Trophoblast cell (in vitro differentiated cells and primary cell): Measurements from ENCODE around the gene IDH3A.

Source experiments
- DNase-seq, 2 donors: peaks; one replicate each; pipeline ENCODE4 v3.0.0-alpha.2; 2016
- H2AFZ ChIP-seq: 2 replicates; pipeline ENCODE4 v1.6.1; 2013; ENCODE audit warnings: low read length, moderate library complexity, mild to moderate bottlenecking; ENCODE audit not compliant: insufficient read depth, poor library complexity
- H2AK5ac ChIP-seq: 2 replicates; pipeline ENCODE4 v1.6.1; 2013; ENCODE audit warnings: mild to moderate bottlenecking, low read length
- H2BK120ac ChIP-seq: 2 replicates; pipeline ENCODE4 v1.6.1; 2013; ENCODE audit warnings: low read length, mild to moderate bottlenecking, moderate library complexity; ENCODE audit not compliant: insufficient read depth, poor library complexity
- H2BK12ac ChIP-seq: 2 replicates; pipeline ENCODE4 v1.6.1; 2013; ENCODE audit warnings: mild to moderate bottlenecking, low read length, moderate library complexity
- H2BK5ac ChIP-seq: 2 replicates; pipeline ENCODE4 v1.6.1; 2013; ENCODE audit warnings: low read length, low read depth, moderate library complexity, mild to moderate bottlenecking; ENCODE audit not compliant: poor library complexity
- H3K14ac ChIP-seq: 2 replicates; pipeline ENCODE4 v1.6.1; 2013; ENCODE audit warnings: mild to moderate bottlenecking, low read length
- H3K18ac ChIP-seq: 2 replicates; pipeline ENCODE4 v1.6.1; 2013; ENCODE audit warnings: mild to moderate bottlenecking, low read length
- H3K23ac ChIP-seq: 2 replicates; pipeline ENCODE4 v1.6.1; 2013; ENCODE audit warnings: low read length
- H3K27ac ChIP-seq: 2 replicates; pipeline ENCODE4 v1.5.1; 2013; ENCODE audit warnings: low read depth, mild to moderate bottlenecking, inconsistent platforms, low read length, moderate library complexity
- H3K27me3 ChIP-seq: 2 replicates; pipeline ENCODE4 v1.6.1; 2013; ENCODE audit warnings: inconsistent platforms, mild to moderate bottlenecking, low read length, moderate library complexity; ENCODE audit not compliant: insufficient read depth
- H3K36me3 ChIP-seq, 2 experiments: 1 replicate in 1 of 2; 2 replicates in 1 of 2; pipeline ENCODE4 v1.6.1; 2013; ENCODE audit warnings: low read length in 2 of 2, mild to moderate bottlenecking in 2 of 2, moderate library complexity in 1 of 2; ENCODE audit not compliant: insufficient read depth in 2 of 2, control insufficient read depth in 1 of 2
- H3K4ac ChIP-seq: 2 replicates; pipeline ENCODE4 v1.6.1; 2013; ENCODE audit warnings: low read depth, mild to moderate bottlenecking, low read length, moderate library complexity
- H3K4me1 ChIP-seq, 2 experiments: 1 replicate in 1 of 2; 2 replicates in 1 of 2; pipeline ENCODE4 v1.6.1; 2013; ENCODE audit warnings: low read length in 2 of 2, mild to moderate bottlenecking in 2 of 2, moderate library complexity in 1 of 2; ENCODE audit not compliant: insufficient read depth in 2 of 2, control insufficient read depth in 1 of 2
- H3K4me2 ChIP-seq: 2 replicates; pipeline ENCODE4 v1.6.1; 2013; ENCODE audit warnings: inconsistent platforms, mild to moderate bottlenecking, low read length, moderate library complexity
- H3K4me3 ChIP-seq: 2 replicates; pipeline ENCODE4 v1.5.1; 2013; ENCODE audit warnings: mild to moderate bottlenecking, low read depth, low read length, inconsistent platforms
- H3K79me1 ChIP-seq: one replicate; pipeline ENCODE4 v1.6.1; 2013; ENCODE audit warnings: low read length
- H3K79me2 ChIP-seq: 2 replicates; pipeline ENCODE4 v1.6.1; 2013; ENCODE audit warnings: low read length, mild to moderate bottlenecking; ENCODE audit not compliant: control insufficient read depth, insufficient read depth, poor library complexity
- H3K9ac ChIP-seq: 2 replicates; pipeline ENCODE4 v1.6.1; 2013; ENCODE audit warnings: mild to moderate bottlenecking, low read length
- H3K9me3 ChIP-seq: 2 replicates; pipeline ENCODE4 v1.6.1; 2013; ENCODE audit warnings: low read depth, mild to moderate bottlenecking, control low read depth, inconsistent platforms, low read length; ENCODE audit not compliant: insufficient read depth
- H4K12ac ChIP-seq: 2 replicates; pipeline ENCODE4 v1.6.1; 2013; ENCODE audit warnings: low read depth, mild to moderate bottlenecking, low read length, moderate library complexity
- H4K8ac ChIP-seq: 2 replicates; pipeline ENCODE4 v1.6.1; 2013; ENCODE audit warnings: low read depth, mild to moderate bottlenecking, low read length, moderate library complexity
- H4K91ac ChIP-seq: one replicate; pipeline ENCODE4 v1.6.1; 2013; ENCODE audit warnings: low read depth, mild to moderate bottlenecking, low read length, moderate library complexity
- WGBS: extraction: QIAGEN DNeasy Blood & Tissue Kit; methylation state at CpG from one replicate; pipeline ENCODE4 v1.1.7; 2013; ENCODE audit warnings: missing lambda C conversion rate; ENCODE audit not compliant: insufficient read length, insufficient coverage; ENCODE audit errors: extremely low coverage; 5-methylcytosine and 5-hydroxymethylcytosine counted together

Gene IDH3A

DNA sequence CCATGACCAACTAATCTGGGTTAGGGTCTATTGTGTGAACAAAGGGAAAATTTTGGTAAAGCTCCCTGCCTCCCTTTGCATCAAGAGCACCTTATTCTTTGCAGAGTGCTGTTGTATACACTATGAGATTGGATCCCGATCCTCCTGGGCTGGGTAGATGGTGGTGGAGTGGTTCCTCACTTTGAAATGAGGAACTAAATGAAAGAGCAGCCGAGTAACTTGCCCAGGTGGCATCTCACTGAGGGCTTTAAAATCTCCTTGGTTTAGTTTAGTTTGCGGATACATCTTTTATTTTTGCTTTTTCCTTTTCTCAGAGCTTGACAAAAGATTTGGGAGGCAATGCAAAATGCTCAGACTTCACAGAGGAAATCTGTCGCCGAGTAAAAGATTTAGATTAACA, 19.4 kb downstream of the IDH3A start:
- no peaks in the 10 kb centered on the region for H3K79me2 ChIP-seq
- H2BK5ac ChIP-seq, result no peak overlapping the region
- H3K9me3 ChIP-seq, result peaks cover 2% of the 10 kb centered on the region
- no peak overlapping the region for H3K23ac ChIP-seq
- peaks cover 13 to 22% of the 10 kb centered on the region in 2 experiments for H3K36me3 ChIP-seq
- DNase-seq, result no peak
- no peak overlapping the region for H2AK5ac ChIP-seq
- no peak overlapping the region for H2BK12ac ChIP-seq
- H3K27ac ChIP-seq, result no peak overlapping the region
- H3K4ac ChIP-seq, result no peak overlapping the region
- no peak overlapping the region for H2BK120ac ChIP-seq
- H3K9ac ChIP-seq, result no peak overlapping the region
- no peaks in the 10 kb centered on the region for H3K79me1 ChIP-seq
- no peak overlapping the region for H4K12ac ChIP-seq
- no CpG with 5 or more reads among the region's 5 CpGs for WGBS
- no peak overlapping the region for H4K91ac ChIP-seq
- H3K14ac ChIP-seq, result no peak overlapping the region
- no peak overlapping the region for H2AFZ ChIP-seq
- no peak overlapping the region for H3K4me2 ChIP-seq
- H3K18ac ChIP-seq, result no peak overlapping the region
- H3K27me3 ChIP-seq, result no peaks in the 10 kb centered on the region
- no peaks in the 10 kb centered on the region for H3K4me1 ChIP-seq
- no peak overlapping the region for H3K4me3 ChIP-seq
- no peak overlapping the region for H4K8ac ChIP-seq

DNA sequence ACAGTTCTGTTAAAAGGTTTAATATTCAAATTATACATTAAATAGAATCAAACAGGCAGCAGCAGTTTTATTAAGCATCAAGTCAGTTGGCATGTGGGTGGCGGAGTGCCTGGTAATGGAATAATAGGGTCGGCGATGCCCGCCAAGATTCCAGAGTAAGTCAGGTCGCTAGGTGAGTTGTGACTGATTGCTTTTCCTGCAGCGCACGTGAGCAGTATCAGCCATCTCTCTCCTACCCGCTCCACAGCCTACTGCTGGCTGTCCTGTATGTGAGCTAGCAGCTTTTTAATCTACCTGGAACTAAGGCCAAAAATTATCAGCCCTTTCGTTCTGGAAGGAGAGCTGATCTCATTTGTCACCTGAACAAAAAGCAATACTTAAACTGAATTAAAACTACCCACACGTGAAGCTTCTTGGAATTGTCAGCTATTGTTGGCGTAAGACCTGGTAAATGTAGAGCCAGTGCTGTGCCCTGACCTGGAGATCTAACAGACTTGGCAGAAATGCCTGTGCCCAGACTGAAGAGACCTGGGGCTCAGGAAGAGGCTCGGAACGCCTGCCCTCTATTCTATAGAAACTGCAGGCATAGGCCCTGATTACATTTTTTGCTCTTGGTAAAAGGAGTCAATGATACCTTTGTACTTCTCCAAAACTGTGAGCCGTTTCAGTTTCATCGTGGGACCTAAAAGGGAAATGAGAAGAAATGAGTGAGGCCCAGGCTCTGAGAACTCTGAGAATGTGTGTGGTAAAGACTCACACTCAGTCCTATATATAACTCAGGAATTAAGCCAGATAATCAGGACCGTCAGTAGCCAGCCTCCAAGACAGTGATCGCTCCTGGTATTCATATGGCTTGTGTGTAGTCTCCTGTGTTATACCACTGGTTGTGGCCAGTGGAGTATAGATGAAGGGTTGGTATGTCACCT, 21.9 kb downstream of the IDH3A start:
- Histone ChIP-seq H2BK120ac (no peak overlapping the region), H3K14ac (no peak overlapping the region), H2AK5ac (no peak overlapping the region), H3K4me2 (no peak overlapping the region), H3K4me3 (no peak overlapping the region), H3K23ac (no peak overlapping the region), H3K79me1 (no peaks in the 10 kb centered on the region), H2BK5ac (no peak overlapping the region), H3K9ac (no peak overlapping the region), H2BK12ac (no peak overlapping the region), H3K27ac (no peak overlapping the region), H3K36me3 (peaks cover 12 to 16% of the 10 kb centered on the region in 2 experiments), H3K4ac (no peak overlapping the region), H3K9me3 (peaks cover 2% of the 10 kb centered on the region), H3K18ac (no peak overlapping the region), H3K79me2 (no peaks in the 10 kb centered on the region), H3K27me3 (no peaks in the 10 kb centered on the region), H4K12ac (no peak overlapping the region), H4K8ac (no peak overlapping the region), H4K91ac (no peak overlapping the region), H3K4me1 (no peaks in the 10 kb centered on the region), H2AFZ (no peak overlapping the region)
- DNase-seq, result no peak
- no CpG with 5 or more reads among the region's 17 CpGs for WGBS

GRCh38 chr15:78171864-78172472, 22.8 kb downstream of the IDH3A start:
- Histone ChIP-seq H3K4me1 (no peaks in the 10 kb centered on the region), H3K27ac (no peak overlapping the region), H2AFZ (no peak overlapping the region), H2BK5ac (no peak overlapping the region), H2BK120ac (no peak overlapping the region), H3K4me3 (no peak overlapping the region), H4K8ac (no peak overlapping the region), H4K12ac (no peak overlapping the region), H2AK5ac (no peak overlapping the region), H3K4me2 (no peak overlapping the region), H3K36me3 (peaks cover 8 to 12% of the 10 kb centered on the region in 2 experiments), H3K79me1 (no peaks in the 10 kb centered on the region), H3K18ac (no peak overlapping the region), H3K4ac (no peak overlapping the region), H3K9me3 (peaks cover 2% of the 10 kb centered on the region), H3K9ac (no peak overlapping the region), H3K14ac (no peak overlapping the region), H2BK12ac (no peak overlapping the region), H3K23ac (no peak overlapping the region), H3K27me3 (no peaks in the 10 kb centered on the region), H3K79me2 (no peaks in the 10 kb centered on the region), H4K91ac (no peak overlapping the region)
- no peak for DNase-seq
- WGBS, result no CpG with 5 or more reads among the region's 9 CpGs

DNA sequence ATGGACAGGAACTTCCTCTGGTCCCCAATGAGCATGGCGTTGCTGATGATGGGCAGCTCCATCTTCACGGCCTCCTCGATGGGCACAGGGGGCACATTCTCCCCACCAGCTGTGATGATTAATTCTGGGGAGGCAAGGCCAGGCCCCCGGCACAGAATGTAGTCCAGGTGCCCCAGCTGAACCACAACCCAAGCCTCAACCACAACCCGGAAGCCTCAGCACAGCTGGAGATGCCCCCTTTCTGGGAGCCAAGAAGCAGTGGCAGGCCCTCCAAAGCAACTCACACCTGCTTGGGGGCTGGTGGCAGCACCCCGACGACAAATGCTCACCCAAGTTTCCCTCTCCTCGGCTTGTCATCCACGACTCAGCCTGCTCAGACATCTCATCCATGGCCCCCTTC, 25.2 kb downstream of the IDH3A start:
- no peak overlapping the region for H3K9ac ChIP-seq
- H3K36me3 ChIP-seq, result peaks cover 8 to 10% of the 10 kb centered on the region in 2 experiments
- H3K27me3 ChIP-seq, result no peaks in the 10 kb centered on the region
- no peak overlapping the region for H2BK5ac ChIP-seq
- H3K4me2 ChIP-seq, result no peak overlapping the region
- H3K18ac ChIP-seq, result no peak overlapping the region
- H3K9me3 ChIP-seq, result peaks cover 3% of the 10 kb centered on the region
- H4K91ac ChIP-seq, result no peak overlapping the region
- H3K14ac ChIP-seq, result no peak overlapping the region
- H3K4me1 ChIP-seq, result no peaks in the 10 kb centered on the region
- H2BK120ac ChIP-seq, result no peak overlapping the region
- no peak overlapping the region for H2AFZ ChIP-seq
- no peaks in the 10 kb centered on the region for H3K79me2 ChIP-seq
- H2AK5ac ChIP-seq, result no peak overlapping the region
- H3K79me1 ChIP-seq, result no peaks in the 10 kb centered on the region
- H2BK12ac ChIP-seq, result no peak overlapping the region
- H3K23ac ChIP-seq, result no peak overlapping the region
- DNase-seq, result no peak
- no peak overlapping the region for H3K4ac ChIP-seq
- H4K12ac ChIP-seq, result no peak overlapping the region
- WGBS, result no CpG with 5 or more reads among the region's 9 CpGs
- H3K27ac ChIP-seq, result no peak overlapping the region
- no peak overlapping the region for H4K8ac ChIP-seq
- no peak overlapping the region for H3K4me3 ChIP-seq
